Measurements from ENCODE around the gene SERINC5. TPM values are rescaled to one million over a fixed set of nuclear protein-coding genes. Genes with fewer than 3 reads are reported as not detected.

SERINC5 gene
- total RNA-seq, 2 experiments from 2014 or later: 115 to 123 TPM

- Mint-ChIP-seq H3K27me3 (no peaks in the 10 kb centered on the region), H3K27ac (peak overlapping the region; percentile 69), H3K4me3 (no peak overlapping the region), H3K9me3 (no peaks in the 10 kb centered on the region), H3K36me3 (ENCODE audit: low read depth) (peaks cover 95% of the 10 kb centered on the region), H3K4me1 (ENCODE audit: low read depth) (peaks cover 53% of the 10 kb centered on the region)
- DNase-seq (no peak), ATAC-seq (ENCODE audit: poor library complexity) (no peak)
- Histone ChIP-seq H3K9me3 (ENCODE audit: control insufficient read depth in 1 of 2, insufficient read depth in 1 of 2, low read length in 2 of 2) (no peaks in the 10 kb centered on the region), H3K4me1 (ENCODE audit: insufficient read depth, low read length) (peaks cover 2% of the 10 kb centered on the region), H3K27ac (ENCODE audit: low read depth in 1 of 2, low read length in 2 of 2) (no peak overlapping the region), H3K27me3 (ENCODE audit: control insufficient read depth in 1 of 2, insufficient read depth in 2 of 2, low read length in 2 of 2) (no peaks in the 10 kb centered on the region), H3K4me3 (ENCODE audit: low read length) (no peak overlapping the region), H3K36me3 (ENCODE audit: insufficient read depth, low read length) (peaks cover 91% of the 10 kb centered on the region)
- CTCF ChIA-PET: no interaction called here
- POLR2A ChIA-PET: interaction anchor here (1.2 kb wide), 1 partner anchor 98 kb away, joined by 3 read pairs; no protein-coding TSS in a partner anchor
- intact Hi-C loops (cut with DNase I, micrococcal nuclease): no loop called here
- TF ChIP-seq, protein P1, sequence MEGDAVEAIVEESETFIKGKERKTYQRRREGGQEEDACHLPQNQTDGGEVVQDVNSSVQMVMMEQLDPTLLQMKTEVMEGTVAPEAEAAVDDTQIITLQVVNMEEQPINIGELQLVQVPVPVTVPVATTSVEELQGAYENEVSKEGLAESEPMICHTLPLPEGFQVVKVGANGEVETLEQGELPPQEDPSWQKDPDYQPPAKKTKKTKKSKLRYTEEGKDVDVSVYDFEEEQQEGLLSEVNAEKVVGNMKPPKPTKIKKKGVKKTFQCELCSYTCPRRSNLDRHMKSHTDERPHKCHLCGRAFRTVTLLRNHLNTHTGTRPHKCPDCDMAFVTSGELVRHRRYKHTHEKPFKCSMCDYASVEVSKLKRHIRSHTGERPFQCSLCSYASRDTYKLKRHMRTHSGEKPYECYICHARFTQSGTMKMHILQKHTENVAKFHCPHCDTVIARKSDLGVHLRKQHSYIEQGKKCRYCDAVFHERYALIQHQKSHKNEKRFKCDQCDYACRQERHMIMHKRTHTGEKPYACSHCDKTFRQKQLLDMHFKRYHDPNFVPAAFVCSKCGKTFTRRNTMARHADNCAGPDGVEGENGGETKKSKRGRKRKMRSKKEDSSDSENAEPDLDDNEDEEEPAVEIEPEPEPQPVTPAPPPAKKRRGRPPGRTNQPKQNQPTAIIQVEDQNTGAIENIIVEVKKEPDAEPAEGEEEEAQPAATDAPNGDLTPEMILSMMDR (IDR thresholded peaks at IDR 0.05): no peak
These were observed 95.6 kb downstream of the SERINC5 start for GRCh38 chr5:80160242-80160641.

DNA sequence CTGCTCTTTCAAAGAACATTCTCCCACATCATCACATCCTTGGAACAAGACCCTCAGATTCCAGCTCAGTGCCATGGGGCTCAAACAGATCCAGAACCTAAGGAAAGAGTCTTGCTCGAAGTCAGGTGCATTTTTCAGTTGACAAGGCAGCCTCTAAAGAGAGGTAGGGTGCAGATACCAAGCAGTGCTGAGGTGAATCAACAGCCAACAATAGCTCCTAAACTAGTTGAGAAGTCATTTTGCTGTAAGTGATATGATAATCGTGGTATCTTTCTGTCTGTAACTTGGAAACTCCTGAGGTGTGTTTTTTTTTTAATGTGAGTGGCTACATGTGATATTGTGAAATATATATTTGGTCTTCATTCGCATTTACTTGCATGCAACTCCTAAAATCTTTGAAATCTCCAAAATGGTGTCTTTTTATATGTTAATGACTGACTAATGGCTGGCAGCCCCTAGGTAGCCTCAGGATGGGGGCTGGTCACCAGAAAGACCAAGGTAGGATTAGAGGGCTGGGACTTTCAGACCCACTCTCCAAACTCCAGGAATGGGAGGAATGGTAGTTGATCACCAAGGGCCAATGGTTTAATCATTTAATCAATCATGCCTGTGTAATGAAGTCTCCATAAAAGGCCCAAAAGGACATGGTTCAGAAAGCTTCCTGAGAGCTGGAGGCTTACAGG, 96.6 kb downstream of the SERINC5 start:
- Histone ChIP-seq H3K27me3 (ENCODE audit: control insufficient read depth in 1 of 2, insufficient read depth in 2 of 2, low read length in 2 of 2) (no peaks in the 10 kb centered on the region), H3K4me3 (ENCODE audit: low read length) (no peak overlapping the region), H3K9me3 (ENCODE audit: control insufficient read depth in 1 of 2, insufficient read depth in 1 of 2, low read length in 2 of 2) (no peaks in the 10 kb centered on the region), H3K4me1 (ENCODE audit: insufficient read depth, low read length) (peaks cover 2% of the 10 kb centered on the region), H3K27ac (ENCODE audit: low read depth in 1 of 2, low read length in 2 of 2) (peak overlapping the region in 1 of 2 donors; percentile 1), H3K36me3 (ENCODE audit: insufficient read depth, low read length) (peaks cover 90% of the 10 kb centered on the region)
- Mint-ChIP-seq H3K36me3 (ENCODE audit: low read depth) (peaks cover 94% of the 10 kb centered on the region), H3K27ac (peak overlapping the region; percentile 69), H3K27me3 (no peaks in the 10 kb centered on the region), H3K9me3 (no peaks in the 10 kb centered on the region), H3K4me1 (ENCODE audit: low read depth) (peaks cover 49% of the 10 kb centered on the region), H3K4me3 (no peak overlapping the region)
- POLR2A ChIA-PET: interaction anchor here (0.5 to 1.3 kb wide), 4 partner anchors 12 to 96 kb away, joined by 3 to 4 read pairs (median 4); partner anchors contain the start of gene SERINC5
- CTCF ChIA-PET: no interaction called here
- no peak for ATAC-seq (ENCODE audit: poor library complexity)
- intact Hi-C loops (cut with DNase I, micrococcal nuclease): loop anchor here in 1 of 2 experiments (2.0 kb wide), 1 partner anchor 16 kb away; no protein-coding TSS in a partner anchor
- TF ChIP-seq, protein P1 (IDR thresholded peaks at IDR 0.05): no peak
- no peak for DNase-seq

DNA sequence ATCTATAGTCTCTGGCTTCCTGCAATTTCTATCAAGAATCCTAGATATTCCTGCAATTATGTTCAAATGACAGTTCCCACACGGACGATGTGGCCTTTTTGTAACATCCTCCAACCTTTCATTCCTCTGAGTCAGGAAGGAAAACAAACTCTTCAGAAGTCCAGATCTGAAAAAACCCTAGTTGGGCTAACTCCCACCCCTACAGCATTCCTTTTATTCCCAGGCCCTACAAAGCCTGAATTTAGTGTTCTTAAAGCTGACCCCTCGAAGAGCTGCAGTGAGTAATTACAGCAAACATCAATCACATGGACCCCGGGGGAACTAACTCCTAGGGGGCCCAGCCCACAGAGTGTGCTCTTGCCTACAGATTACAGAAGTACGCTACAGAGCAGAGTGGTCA, 99.7 kb downstream of the SERINC5 start:
- Mint-ChIP-seq H3K27me3 (no peaks in the 10 kb centered on the region), H3K4me3 (peak overlapping the region; percentile 25), H3K27ac (peak overlapping the region; percentile 98), H3K36me3 (ENCODE audit: low read depth) (peaks cover 94% of the 10 kb centered on the region), H3K4me1 (ENCODE audit: low read depth) (peaks cover 71% of the 10 kb centered on the region), H3K9me3 (no peaks in the 10 kb centered on the region)
- no peaks in the 10 kb centered on the region for H3K9me3 ChIP-seq (ENCODE audit: control insufficient read depth in 1 of 2, insufficient read depth in 1 of 2, low read length in 2 of 2)
- no peaks in the 10 kb centered on the region for H3K27me3 ChIP-seq (ENCODE audit: control insufficient read depth in 1 of 2, insufficient read depth in 2 of 2, low read length in 2 of 2)
- no peak overlapping the region for H3K4me3 ChIP-seq (ENCODE audit: low read length)
- no peak overlapping the region for H3K27ac ChIP-seq (ENCODE audit: low read depth in 1 of 2, low read length in 2 of 2)
- DNase-seq (no peak), ATAC-seq (ENCODE audit: poor library complexity) (no peak)
- intact Hi-C loops (cut with DNase I, micrococcal nuclease): loop anchor here in 1 of 2 experiments (2.0 kb wide), 1 partner anchor 13 kb away; no protein-coding TSS in a partner anchor
- H3K36me3 ChIP-seq (ENCODE audit: insufficient read depth, low read length): peaks cover 76% of the 10 kb centered on the region
- POLR2A ChIA-PET: interaction anchor here (0.7 to 1.4 kb wide), 2 partner anchors 12 to 20 kb away, joined by 3 to 6 read pairs; no protein-coding TSS in a partner anchor
- peaks cover 32% of the 10 kb centered on the region for H3K4me1 ChIP-seq (ENCODE audit: insufficient read depth, low read length)
- CTCF ChIA-PET: interaction anchor here (1.4 kb wide), 1 partner anchor 36 kb away, joined by 3 read pairs; no protein-coding TSS in a partner anchor
- TF ChIP-seq, protein P1 (IDR thresholded peaks at IDR 0.05): no peak

Data from CD4-positive, alpha-beta T cell (primary cell).